GM19463 (cell line): ENCODE measurements around the gene DHRS4L2.

Experiments used
- ATAC-seq: cut with Tn5 transposase; IDR thresholded peaks from one replicate; pipeline ENCODE4 v1.9.1; 2021; ENCODE audit warnings: mild to moderate bottlenecking, moderate library complexity; ENCODE audit not compliant: unreplicated experiment

Gene DHRS4L2

DNA sequence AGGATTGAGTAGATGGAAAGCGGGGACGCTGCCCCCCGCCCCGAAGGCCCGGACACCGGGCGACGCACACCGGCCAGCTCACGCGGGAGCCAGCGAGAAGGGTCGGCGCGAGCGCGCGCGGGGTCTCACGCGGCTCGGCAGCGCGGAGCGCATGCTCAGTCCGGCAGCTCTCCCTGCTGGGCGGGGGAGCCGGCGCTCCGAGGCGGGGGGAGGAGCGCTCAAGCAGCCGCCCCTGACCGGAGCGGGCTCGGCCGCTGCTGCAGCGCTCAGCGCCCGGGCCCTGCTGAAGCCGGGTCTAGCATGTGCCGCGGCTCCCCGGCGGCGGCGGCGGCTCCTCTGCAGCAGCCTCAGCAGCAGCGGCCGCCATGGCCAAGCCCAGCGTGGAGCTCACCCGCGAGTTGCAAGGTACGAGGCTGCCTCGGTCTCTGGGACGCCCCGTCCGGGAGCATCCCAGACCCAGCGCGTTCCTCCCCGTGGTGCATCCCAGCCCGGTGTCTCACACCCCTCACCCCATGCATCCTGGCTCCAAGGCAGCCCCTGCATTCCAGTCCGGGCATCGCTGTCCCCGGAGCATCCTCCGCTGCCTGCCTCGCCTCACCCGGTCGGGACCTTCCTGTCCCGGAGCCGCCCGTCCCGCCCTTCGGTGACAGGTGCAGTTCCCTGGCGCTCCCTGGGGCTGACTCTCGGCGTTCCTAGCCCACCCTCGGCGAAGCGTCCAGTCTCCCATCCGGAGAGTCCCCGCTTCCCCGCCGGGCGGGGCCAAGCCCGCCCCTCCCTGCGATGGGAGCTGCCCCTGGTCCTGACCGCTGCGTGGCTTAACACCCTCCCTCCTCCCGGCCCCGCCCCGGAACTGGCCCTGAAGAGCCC lies 63.3 kb downstream of the DHRS4L2 start, which contains the start of gene CARMIL3:
Gene CARMIL3, plus strand, starts transcription at position 221 of the 867 bp plus-strand sequence. Its CDS starts 145 bp downstream, at position 366.
- peak; percentile 80 for ATAC-seq

DNA sequence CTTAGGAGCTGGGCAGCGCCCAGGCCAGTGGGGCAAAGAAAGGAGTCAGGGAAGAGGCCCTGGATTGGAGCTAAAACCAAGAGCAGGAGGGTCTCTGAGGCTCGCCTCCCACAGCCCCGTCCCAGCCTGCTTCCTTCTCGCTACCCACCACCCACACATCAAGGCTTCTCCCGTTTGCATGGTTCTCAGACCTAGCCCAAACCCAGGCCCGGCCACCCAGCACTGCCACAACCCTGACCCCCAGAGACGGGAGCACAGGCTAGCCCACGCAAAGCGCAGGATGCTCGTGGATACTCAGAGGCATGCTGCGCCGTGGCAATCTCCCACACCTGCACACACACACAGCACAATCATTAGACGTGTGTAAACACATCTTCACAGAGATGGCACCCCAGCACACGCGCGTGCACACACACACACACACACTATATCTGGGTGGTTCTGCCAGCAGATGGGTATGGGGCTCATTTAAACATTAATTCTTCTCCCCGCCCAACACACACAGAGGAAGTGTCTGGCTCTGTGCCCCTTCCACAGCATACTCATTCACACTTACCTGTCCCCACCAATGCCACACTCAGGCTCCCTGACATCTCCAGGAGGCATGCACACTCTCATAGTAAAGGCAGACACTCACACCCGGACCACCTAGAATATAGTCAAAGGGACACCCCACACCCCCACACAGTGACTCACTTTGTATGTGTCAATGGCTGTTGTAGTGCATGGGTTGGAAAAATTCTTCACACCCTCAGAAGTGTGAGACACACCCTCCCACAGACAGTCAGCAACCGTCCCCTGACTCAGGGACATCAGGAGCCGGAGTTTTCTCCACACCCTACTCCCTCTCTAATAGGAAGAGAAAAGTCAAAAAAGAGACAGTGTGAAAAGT lies 64.2 kb downstream of the DHRS4L2 start:
- no peak for ATAC-seq

DNA sequence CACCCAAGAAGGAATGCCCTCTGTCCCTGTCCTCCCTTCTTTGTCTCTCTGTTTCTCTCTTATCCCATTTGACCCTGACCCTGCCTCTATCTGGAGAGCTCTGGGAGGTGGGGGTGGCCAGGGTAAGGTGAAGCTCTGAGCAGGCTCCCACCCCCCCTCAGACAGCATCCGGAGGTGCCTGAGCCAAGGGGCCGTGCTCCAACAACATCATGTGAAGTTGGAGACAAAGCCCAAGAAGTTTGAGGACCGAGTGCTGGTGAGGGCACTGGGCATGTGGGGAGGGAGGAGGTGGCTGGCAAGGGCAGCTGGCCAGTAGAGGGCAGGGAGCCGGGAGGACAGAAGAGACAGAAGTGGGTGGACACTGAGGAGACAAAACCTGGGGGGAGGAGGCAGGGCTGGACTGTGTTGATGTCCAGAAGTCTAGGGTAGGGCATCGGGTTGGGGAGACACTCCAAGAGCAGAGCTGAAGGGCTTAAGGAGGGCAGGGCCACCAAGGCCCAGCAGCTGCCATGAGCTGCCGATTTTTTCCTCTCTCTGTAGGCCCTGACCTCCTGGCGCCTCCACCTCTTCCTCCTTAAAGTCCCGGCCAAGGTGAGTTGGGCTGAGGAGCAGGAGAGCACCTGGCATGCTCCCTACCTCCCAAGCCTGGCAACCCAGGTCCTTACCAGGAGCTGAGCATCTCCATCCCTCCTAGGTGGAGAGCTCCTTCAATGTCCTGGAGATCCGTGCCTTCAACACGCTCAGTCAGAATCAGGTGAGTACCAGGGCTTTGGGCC lies 65.0 kb downstream of the DHRS4L2 start:
- ATAC-seq, result no peak

DNA sequence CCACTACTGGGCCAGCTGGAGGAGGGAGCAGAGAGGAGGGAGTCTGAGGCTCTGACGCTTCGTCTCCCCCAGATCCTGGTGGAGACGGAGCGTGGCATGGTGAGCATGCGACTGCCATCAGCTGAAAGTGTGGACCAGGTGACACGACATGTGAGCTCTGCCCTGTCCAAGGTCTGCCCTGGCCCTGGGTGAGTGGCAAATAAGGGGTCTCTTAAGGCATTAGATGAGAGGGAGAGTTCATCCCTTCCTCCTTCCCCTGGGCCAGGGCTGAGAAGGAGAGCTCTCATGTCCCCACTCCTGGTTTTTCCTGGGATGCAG lies 65.6 kb downstream of the DHRS4L2 start:
- ATAC-seq, result no peak

DNA sequence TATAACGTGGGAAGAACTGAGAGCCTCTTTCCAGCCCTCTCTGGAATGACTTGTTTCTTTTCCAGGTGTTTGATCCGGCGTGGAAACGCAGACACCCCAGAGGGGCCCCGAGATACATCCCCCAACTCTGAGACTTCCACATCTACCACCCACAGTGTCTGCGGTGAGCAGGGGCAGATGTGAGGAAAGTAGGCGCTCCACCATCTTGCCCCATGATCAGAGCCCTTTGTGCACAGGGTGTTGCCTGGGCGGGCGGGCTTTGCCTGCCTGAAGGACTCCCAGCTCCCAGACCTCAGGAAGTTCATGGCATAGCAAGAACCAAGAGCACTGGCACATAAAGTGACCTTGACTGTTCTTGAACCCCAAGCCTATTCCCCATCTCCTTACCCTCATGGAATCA lies 65.9 kb downstream of the DHRS4L2 start:
- no peak for ATAC-seq
